ENCODE results near the gene CST9. TPM values are rescaled to one million over a fixed set of nuclear protein-coding genes. Genes with fewer than 3 reads are reported as not detected.

CST9 gene
- total and polyA plus RNA-seq, 10 of the 15 experiments (the other 5 are each of a cell fraction or from before 2014, with no cell fraction given) = not detected

DNA sequence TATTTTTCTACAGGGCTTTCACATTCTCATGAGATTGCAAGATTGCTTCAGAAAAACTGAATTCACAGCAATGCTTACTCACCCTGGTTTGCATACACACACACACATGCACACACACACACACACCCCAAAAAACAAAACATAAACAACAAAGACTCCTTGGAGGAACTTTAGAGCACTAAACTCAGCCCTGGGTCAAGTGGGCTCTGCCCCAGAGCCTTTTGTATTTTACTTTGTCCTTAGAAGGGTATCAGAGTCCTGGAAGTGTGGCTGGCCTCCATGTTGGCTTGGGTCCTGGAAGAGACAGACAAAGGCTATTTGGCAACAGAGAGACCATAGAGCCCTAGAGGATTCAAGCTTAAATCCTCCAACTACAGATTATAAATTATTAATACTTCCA lies 8.0 kb upstream of the CST9 start:
- H3K27me3 ChIP-seq (replicated peaks in 1 of 2; ENCODE audit: control insufficient read depth in 2 of 2, insufficient read depth in 2 of 2, low read length in 1 of 2) = no peaks in the 10 kb centered on the region
- RAD21 ChIA-PET (ENCODE audit: unreplicated experiment) = no interaction called here
- DNase-seq (ENCODE audit: low read depth, low spot score) (no peak), ATAC-seq (no peak), FAIRE-seq (no peak)
- H3K27ac ChIP-seq (ENCODE audit: control insufficient read depth, insufficient read depth) = no peak overlapping the region
- no peak overlapping the region for H3K4me3 ChIP-seq
- in situ Hi-C loops (cut with MboI) (no loop called here), intact Hi-C loops (cut with micrococcal nuclease; ENCODE audit: unreplicated experiment) (no loop called here)
- no peaks in the 10 kb centered on the region for H4K20me1 ChIP-seq (ENCODE audit: control insufficient read depth, insufficient read depth)
- H3K9ac ChIP-seq (ENCODE audit: control insufficient read depth, insufficient read depth, low read length) = no peak overlapping the region
- no peaks in the 10 kb centered on the region for H3K4me1 ChIP-seq (ENCODE audit: control insufficient read depth, insufficient read depth, low read length)
- CTCF ChIA-PET = interaction anchor here (1.6 kb wide), 1 partner anchor 172 kb away, joined by 4 read pairs; no protein-coding TSS in a partner anchor
- TF ChIP-seq, protein P1, sequence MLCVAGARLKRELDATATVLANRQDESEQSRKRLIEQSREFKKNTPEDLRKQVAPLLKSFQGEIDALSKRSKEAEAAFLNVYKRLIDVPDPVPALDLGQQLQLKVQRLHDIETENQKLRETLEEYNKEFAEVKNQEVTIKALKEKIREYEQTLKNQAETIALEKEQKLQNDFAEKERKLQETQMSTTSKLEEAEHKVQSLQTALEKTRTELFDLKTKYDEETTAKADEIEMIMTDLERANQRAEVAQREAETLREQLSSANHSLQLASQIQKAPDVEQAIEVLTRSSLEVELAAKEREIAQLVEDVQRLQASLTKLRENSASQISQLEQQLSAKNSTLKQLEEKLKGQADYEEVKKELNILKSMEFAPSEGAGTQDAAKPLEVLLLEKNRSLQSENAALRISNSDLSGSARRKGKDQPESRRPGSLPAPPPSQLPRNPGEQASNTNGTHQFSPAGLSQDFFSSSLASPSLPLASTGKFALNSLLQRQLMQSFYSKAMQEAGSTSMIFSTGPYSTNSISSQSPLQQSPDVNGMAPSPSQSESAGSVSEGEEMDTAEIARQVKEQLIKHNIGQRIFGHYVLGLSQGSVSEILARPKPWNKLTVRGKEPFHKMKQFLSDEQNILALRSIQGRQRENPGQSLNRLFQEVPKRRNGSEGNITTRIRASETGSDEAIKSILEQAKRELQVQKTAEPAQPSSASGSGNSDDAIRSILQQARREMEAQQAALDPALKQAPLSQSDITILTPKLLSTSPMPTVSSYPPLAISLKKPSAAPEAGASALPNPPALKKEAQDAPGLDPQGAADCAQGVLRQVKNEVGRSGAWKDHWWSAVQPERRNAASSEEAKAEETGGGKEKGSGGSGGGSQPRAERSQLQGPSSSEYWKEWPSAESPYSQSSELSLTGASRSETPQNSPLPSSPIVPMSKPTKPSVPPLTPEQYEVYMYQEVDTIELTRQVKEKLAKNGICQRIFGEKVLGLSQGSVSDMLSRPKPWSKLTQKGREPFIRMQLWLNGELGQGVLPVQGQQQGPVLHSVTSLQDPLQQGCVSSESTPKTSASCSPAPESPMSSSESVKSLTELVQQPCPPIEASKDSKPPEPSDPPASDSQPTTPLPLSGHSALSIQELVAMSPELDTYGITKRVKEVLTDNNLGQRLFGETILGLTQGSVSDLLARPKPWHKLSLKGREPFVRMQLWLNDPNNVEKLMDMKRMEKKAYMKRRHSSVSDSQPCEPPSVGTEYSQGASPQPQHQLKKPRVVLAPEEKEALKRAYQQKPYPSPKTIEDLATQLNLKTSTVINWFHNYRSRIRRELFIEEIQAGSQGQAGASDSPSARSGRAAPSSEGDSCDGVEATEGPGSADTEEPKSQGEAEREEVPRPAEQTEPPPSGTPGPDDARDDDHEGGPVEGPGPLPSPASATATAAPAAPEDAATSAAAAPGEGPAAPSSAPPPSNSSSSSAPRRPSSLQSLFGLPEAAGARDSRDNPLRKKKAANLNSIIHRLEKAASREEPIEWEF (IDR thresholded peaks at IDR 0.05; ENCODE audit: insufficient replicate concordance, low read depth, low read length) = no peak
- H3K4me2 ChIP-seq (ENCODE audit: control insufficient read depth, insufficient read depth) = no peak overlapping the region
- BruUV-seq (replicated peaks) = no TSS peak
- H2AFZ ChIP-seq (ENCODE audit: control insufficient read depth, low read depth, low read length) = no peak overlapping the region
- POLR2A ChIA-PET = no interaction called here
- H3K9me3 ChIP-seq (replicated peaks; ENCODE audit: control insufficient read depth, insufficient read depth, low read length) = no peaks in the 10 kb centered on the region
- H3K79me2 ChIP-seq (ENCODE audit: control insufficient read depth, insufficient read depth, low read length) = no peaks in the 10 kb centered on the region
- SMC1A ChIA-PET (ENCODE audit: uncharacterized antibody, unreplicated experiment) = interaction anchor here (0.7 to 1.3 kb wide), 2 partner anchors 93 to 172 kb away, joined by 3 read pairs; no protein-coding TSS in a partner anchor
- H3K36me3 ChIP-seq (ENCODE audit: control insufficient read depth in 2 of 2, insufficient read depth in 2 of 2, low read length in 1 of 2) = no peaks in the 10 kb centered on the region

DNA sequence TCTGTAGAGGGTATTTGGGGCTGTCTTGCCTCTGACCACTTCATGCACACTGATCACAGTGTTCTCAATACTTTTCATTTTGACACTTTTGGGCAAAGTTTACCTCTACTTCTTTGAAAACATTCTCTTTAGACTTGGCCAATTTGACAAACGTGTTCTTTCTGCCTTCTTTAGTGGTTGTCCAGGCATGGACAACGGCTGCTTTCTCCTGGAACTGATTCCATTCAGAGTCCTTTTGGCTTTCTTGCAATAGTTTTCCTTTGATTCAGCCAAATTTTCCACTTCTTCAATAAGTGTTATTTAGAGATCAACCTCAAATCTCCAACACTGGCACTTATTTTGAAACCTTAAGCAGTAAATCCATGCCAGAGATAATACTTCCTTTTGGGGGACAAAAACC lies 6.7 kb upstream of the CST9 start:
- H2AFZ ChIP-seq (ENCODE audit: control insufficient read depth, low read depth, low read length) = no peak overlapping the region
- RAD21 ChIA-PET (ENCODE audit: unreplicated experiment) = no interaction called here
- intact Hi-C loops (cut with micrococcal nuclease; ENCODE audit: unreplicated experiment) (no loop called here), in situ Hi-C loops (cut with MboI) (no loop called here)
- H3K4me1 ChIP-seq (ENCODE audit: control insufficient read depth, insufficient read depth, low read length) = no peaks in the 10 kb centered on the region
- ATAC-seq = no peak
- POLR2A ChIA-PET = no interaction called here
- SMC1A ChIA-PET (ENCODE audit: uncharacterized antibody, unreplicated experiment) = interaction anchor here (1.3 kb wide), 1 partner anchor 171 kb away, joined by 3 read pairs; no protein-coding TSS in a partner anchor
- CTCF ChIA-PET = interaction anchor here (1.9 kb wide), 1 partner anchor 171 kb away, joined by 5 read pairs; no protein-coding TSS in a partner anchor
- H3K27me3 ChIP-seq (replicated peaks in 1 of 2; ENCODE audit: control insufficient read depth in 2 of 2, insufficient read depth in 2 of 2, low read length in 1 of 2) = no peaks in the 10 kb centered on the region
- H3K9me3 ChIP-seq (replicated peaks; ENCODE audit: control insufficient read depth, insufficient read depth, low read length) = no peaks in the 10 kb centered on the region
- H3K79me2 ChIP-seq (ENCODE audit: control insufficient read depth, insufficient read depth, low read length) = no peaks in the 10 kb centered on the region
- TF ChIP-seq GATAD2B (conservative IDR thresholded peaks at IDR 0.05; ENCODE audit: low read depth) = no peak
- no peak for TF ChIP-seq CREB1 (IDR thresholded peaks at IDR 0.05; ENCODE audit: low read depth)
- no peak for TF ChIP-seq CHD1 (IDR thresholded peaks at IDR 0.05; ENCODE audit: low read depth, low read length)
- no peak for TF ChIP-seq MTA2 (IDR thresholded peaks at IDR 0.05; ENCODE audit: low read depth)
- TF ChIP-seq IRF4 (IDR thresholded peaks at IDR 0.05; ENCODE audit: low read depth, low read length) = no peak
- DNase-seq (ENCODE audit: low read depth, low spot score) = no peak
- H3K9ac ChIP-seq (ENCODE audit: control insufficient read depth, insufficient read depth, low read length) = no peak overlapping the region
- H3K4me3 ChIP-seq = no peak overlapping the region
- no peaks in the 10 kb centered on the region for H4K20me1 ChIP-seq (ENCODE audit: control insufficient read depth, insufficient read depth)
- no peak for FAIRE-seq
- no TSS peak for BruUV-seq (replicated peaks)
- H3K4me2 ChIP-seq (ENCODE audit: control insufficient read depth, insufficient read depth) = no peak overlapping the region
- H3K36me3 ChIP-seq (ENCODE audit: control insufficient read depth in 2 of 2, insufficient read depth in 2 of 2, low read length in 1 of 2) = no peaks in the 10 kb centered on the region
- WGBS (ENCODE audit: insufficient coverage, insufficient replicate concordance, low lambda C conversion rate, missing lambda C conversion rate) = 0% methylated on average over 2 of the region's 2 CpGs
- H3K27ac ChIP-seq (ENCODE audit: control insufficient read depth, insufficient read depth) = no peak overlapping the region
